ENCODE results near the gene RUBCN.
A peak's percentile ranks its signal among the peaks of the same experiment; 100 is the strongest.
"Not testable (repeated sequence)": the region's sequence is repeated elsewhere in the genome, so short reads cannot be mapped to it uniquely, and the experiment has no call there.

Gene RUBCN

DNA sequence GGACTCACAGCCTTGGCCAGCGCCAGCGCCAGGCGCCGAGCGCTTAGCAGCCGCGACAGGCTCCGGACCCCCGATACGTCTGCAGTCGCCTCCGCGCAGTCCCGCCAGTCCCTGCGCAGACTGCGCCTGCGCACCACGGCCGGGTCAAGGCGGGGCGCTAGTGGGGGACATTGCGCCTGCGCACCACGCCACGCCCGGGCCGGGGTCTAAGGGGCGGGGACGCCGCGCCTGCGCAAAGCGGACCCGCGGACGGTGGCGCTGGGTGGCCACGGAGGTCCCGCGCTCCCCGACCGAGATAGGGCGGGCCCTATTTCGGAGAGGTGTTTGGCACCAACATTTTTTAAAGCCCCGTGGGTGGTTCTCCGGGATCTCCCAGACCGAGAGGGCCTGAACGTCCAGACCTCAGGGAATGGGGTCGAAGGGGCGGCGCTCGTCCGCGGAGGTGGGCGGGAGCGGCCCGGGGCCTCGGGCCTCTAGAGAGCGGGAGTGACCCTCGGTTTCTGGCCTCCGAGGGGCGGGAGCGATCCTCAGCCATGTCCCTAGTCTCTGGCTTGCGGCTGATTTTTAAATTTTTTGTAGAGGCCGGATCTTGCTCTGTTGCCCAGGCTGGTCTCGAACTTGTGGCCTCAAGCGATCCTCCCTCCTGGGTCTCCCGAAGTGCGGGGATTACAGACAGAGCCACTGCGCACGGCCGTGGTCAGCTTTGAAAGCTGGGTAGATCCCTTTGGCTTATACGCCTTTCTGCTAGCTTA, 108.8 kb downstream of the RUBCN start:
- H3K36me3 ChIP-seq (ENCODE audit: insufficient read depth); H4K20me1 ChIP-seq (ENCODE audit: insufficient read depth); H3K4me1 ChIP-seq (ENCODE audit: low read depth, poor library complexity, severe bottlenecking); H3K27me3 ChIP-seq (ENCODE audit: insufficient read depth, low read depth); H3K4me3 ChIP-seq (IDR thresholded peaks at IDR 0.05; ENCODE audit: insufficient read depth, low read depth, low read length); H3K27ac ChIP-seq: not testable (repeated sequence)
- H3K9ac ChIP-seq, result peak overlapping the region; percentile 53; the same call in 1 of the 2 replicates
- H2AFZ ChIP-seq (ENCODE audit: low read depth), result peak overlapping the region; percentile 94
- peak overlapping the region; percentile 71 for H3K4me2 ChIP-seq
- H3K79me2 ChIP-seq (ENCODE audit: insufficient read depth, low read depth), result peaks cover 11% of the 10 kb centered on the region; the same call in 1 of the 2 replicates

- not testable (repeated sequence) for H3K4me1 ChIP-seq (ENCODE audit: low read depth, poor library complexity, severe bottlenecking); H4K20me1 ChIP-seq (ENCODE audit: insufficient read depth); H3K36me3 ChIP-seq (ENCODE audit: insufficient read depth); H3K27me3 ChIP-seq (ENCODE audit: insufficient read depth, low read depth); H3K27ac ChIP-seq; H3K4me3 ChIP-seq (IDR thresholded peaks at IDR 0.05; ENCODE audit: insufficient read depth, low read depth, low read length)
- Histone ChIP-seq H2AFZ (ENCODE audit: low read depth) (peak overlapping the region; percentile 94; the same call in 1 of the 2 replicates), H3K4me2 (peak overlapping the region; percentile 62; the same call in 1 of the 2 replicates), H3K9ac (peak overlapping the region; percentile 53; the same call in 1 of the 2 replicates), H3K79me2 (ENCODE audit: insufficient read depth, low read depth) (peaks cover 11% of the 10 kb centered on the region; the same call in 1 of the 2 replicates)
These were observed 109.4 kb downstream of the RUBCN start for GRCh38 chr3:197627158-197627771.

GRCh38 chr3:197626404-197627157, 110.1 kb downstream of the RUBCN start:
- H3K36me3 ChIP-seq (ENCODE audit: insufficient read depth); H3K27ac ChIP-seq; H3K4me3 ChIP-seq (IDR thresholded peaks at IDR 0.05; ENCODE audit: insufficient read depth, low read depth, low read length); H2AFZ ChIP-seq (ENCODE audit: low read depth); H3K4me1 ChIP-seq (ENCODE audit: low read depth, poor library complexity, severe bottlenecking); H3K9ac ChIP-seq; H3K27me3 ChIP-seq (ENCODE audit: insufficient read depth, low read depth); H4K20me1 ChIP-seq (ENCODE audit: insufficient read depth): not testable (repeated sequence)
- Histone ChIP-seq H3K4me2 (peak overlapping the region; percentile 62), H3K79me2 (ENCODE audit: insufficient read depth, low read depth) (peaks cover 11% of the 10 kb centered on the region; the same call in 1 of the 2 replicates)

- H4K20me1 ChIP-seq (ENCODE audit: insufficient read depth); H3K9ac ChIP-seq; H3K27me3 ChIP-seq (ENCODE audit: insufficient read depth, low read depth); H2AFZ ChIP-seq (ENCODE audit: low read depth); H3K79me2 ChIP-seq (ENCODE audit: insufficient read depth, low read depth); H3K27ac ChIP-seq; H3K4me3 ChIP-seq (IDR thresholded peaks at IDR 0.05; ENCODE audit: insufficient read depth, low read depth, low read length); H3K4me1 ChIP-seq (ENCODE audit: low read depth, poor library complexity, severe bottlenecking); H3K4me2 ChIP-seq: not testable (repeated sequence)
- H3K36me3 ChIP-seq (ENCODE audit: insufficient read depth), result peaks cover 15% of the 10 kb centered on the region; the same call in 1 of the 2 replicates
These were observed 115.2 kb downstream of the RUBCN start for GRCh38 chr3:197621478-197621877.

All from KMS-11 (cell line).